AG09309 (cell line): ENCODE measurements around the gene SIL1.

Experiments used
- DNase-seq: peaks from one replicate; pipeline ENCODE4 v3.0.0-alpha.2; 2010; ENCODE audit warnings: low read depth
- H3K4me3 ChIP-seq: 2 replicates; pipeline ENCODE4 v1.5.1; 2011; ENCODE audit warnings: mild to moderate bottlenecking, low read depth, low read length, moderate library complexity; ENCODE audit not compliant: control insufficient read depth
- CTCF ChIP-seq: IDR thresholded peaks from 2 replicates; pipeline ENCODE4 v1.5.1; 2011; ENCODE audit warnings: mild to moderate bottlenecking, low read depth, low read length, inconsistent platforms; ENCODE audit not compliant: insufficient read depth, control insufficient read depth; ENCODE audit errors: missing control alignments

SIL1 gene

GRCh38 chr5:138964647-138965201 is 233.4 kb downstream of the SIL1 start:
- H3K4me3 ChIP-seq: no peak overlapping the region
- no peak for DNase-seq
- no peak for TF ChIP-seq CTCF

GRCh38 chr5:138963763-138964371 is 234.3 kb downstream of the SIL1 start:
- no peak for DNase-seq
- H3K4me3 ChIP-seq: no peak overlapping the region
- TF ChIP-seq CTCF: no peak

GRCh38 chr5:138962614-138963370 is 235.4 kb downstream of the SIL1 start:
- no peak for DNase-seq
- TF ChIP-seq CTCF: no peak
- no peak overlapping the region for H3K4me3 ChIP-seq

GRCh38 chr5:138961729-138962128 is 236.4 kb downstream of the SIL1 start:
- no peak for DNase-seq
- no peak for TF ChIP-seq CTCF
- H3K4me3 ChIP-seq: no peak overlapping the region

GRCh38 chr5:138961221-138961620 is 236.9 kb downstream of the SIL1 start:
- TF ChIP-seq CTCF: no peak
- no peak for DNase-seq
- no peak overlapping the region for H3K4me3 ChIP-seq

- no peak for TF ChIP-seq CTCF
- DNase-seq: no peak
- no peak overlapping the region for H3K4me3 ChIP-seq
Observed at GRCh38 chr5:138960145-138960692, 237.9 kb downstream of the SIL1 start.
